K562 (cell line): ENCODE data around the gene HCFC1R1. TPM values are rescaled to one million over a fixed set of nuclear protein-coding genes. Genes with fewer than 3 reads are reported as not detected.

Source experiments
- ARID2 ChIP-seq: fragments of 450-650 bp; IDR thresholded peaks from 2 replicates; pipeline ENCODE4 v1.6.1; 2017; ENCODE audit warnings: antibody characterized with exemption, mild to moderate bottlenecking
- ATF1 ChIP-seq, 2 experiments: fragments of 450-650 bp in 1 of 2; IDR thresholded peaks; 2 replicates each; pipeline ENCODE4 v1.6.1; 2016; ENCODE audit warnings: missing compliant biosample characterization in 1 of 2, missing genetic modification characterization in 1 of 2
- CC2D1A ChIP-seq: fragments of 450-650 bp; IDR thresholded peaks from 2 replicates; pipeline ENCODE4 v1.6.1; 2017; ENCODE audit warnings: mild to moderate bottlenecking
- CSDE1 ChIP-seq, 2 experiments: fragments of 450-650 bp; IDR thresholded peaks; 2 replicates each; pipeline ENCODE4 v1.6.1; 2016; ENCODE audit warnings: mild to moderate bottlenecking in 1 of 2
- EP400 ChIP-seq: fragments of 450-650 bp; IDR thresholded peaks from 2 replicates; pipeline ENCODE4 v1.6.1; 2017; ENCODE audit warnings: antibody characterized with exemption, mild to moderate bottlenecking, moderate library complexity
- HES1 ChIP-seq: fragments of 450-650 bp; IDR thresholded peaks from 2 replicates; pipeline ENCODE4 v1.6.1; 2016; ENCODE audit warnings: low read depth, mild to moderate bottlenecking, moderate library complexity
- HNRNPUL1 ChIP-seq: fragments of 200-400 bp; formaldehyde crosslinking; IDR thresholded peaks from 2 replicates; pipeline ENCODE4 v1.6.1; 2017; ENCODE audit warnings: low read length
- HOXB6 ChIP-seq: fragments of 250-450 bp; sonication (Bioruptor Pico); IDR thresholded peaks from 2 replicates; pipeline ENCODE4 v1.5.1; 2022; ENCODE audit warnings: mild to moderate bottlenecking, borderline replicate concordance
- HSF4 ChIP-seq: fragments of 250-450 bp; sonication (Bioruptor Pico); IDR thresholded peaks from 2 replicates; pipeline ENCODE4 v2.1.2; 2022; ENCODE audit warnings: mild to moderate bottlenecking, moderate library complexity, borderline replicate concordance
- ID3 ChIP-seq, 2 experiments: fragments of 250-450 bp in 1 of 2; fragments of 450-650 bp in 1 of 2; sonication (Bioruptor Pico) in 1 of 2; IDR thresholded peaks; 2 replicates each; pipeline versions ENCODE4 v1.6.1 to v1.8.0; 2016 to 2021; ENCODE audit warnings: mild to moderate bottlenecking in 2 of 2, moderate library complexity in 2 of 2, missing compliant biosample characterization in 1 of 2, missing genetic modification characterization in 1 of 2
- LEF1 ChIP-seq: fragments of 450-650 bp; IDR thresholded peaks from 2 replicates; pipeline ENCODE4 v1.6.1; 2016; ENCODE audit warnings: mild to moderate bottlenecking
- MAFG ChIP-seq: fragments of 450-650 bp; conservative IDR thresholded peaks from 2 replicates; pipeline ENCODE4 v1.6.1; 2016; ENCODE audit warnings: missing genetic modification characterization, missing compliant biosample characterization
- MED1 ChIP-seq: sonication (generic); formaldehyde crosslinking; IDR thresholded peaks from 2 replicates; pipeline ENCODE4 v1.8.1; 2023; ENCODE audit warnings: missing genetic modification reagents, borderline replicate concordance
- MTF1 ChIP-seq: fragments of 250-450 bp; sonication (Bioruptor Pico); IDR thresholded peaks from 2 replicates; pipeline ENCODE4 v1.9.0; 2021; ENCODE audit warnings: moderate library complexity, mild to moderate bottlenecking, inconsistent platforms, borderline replicate concordance
- SAP30 ChIP-seq: fragments of 200-600 bp; sonication (generic); IDR thresholded peaks from 2 replicates; pipeline ENCODE4 v1.6.1; 2012; ENCODE audit warnings: borderline replicate concordance, low read depth, mild to moderate bottlenecking, moderate library complexity, low read length, control low read depth, inconsistent platforms; ENCODE audit not compliant: insufficient read depth, poor library complexity, severe bottlenecking
- STAT5A ChIP-seq: IDR thresholded peaks from 2 replicates; pipeline ENCODE4 v1.6.1; 2012; ENCODE audit warnings: low read length, inconsistent platforms, borderline replicate concordance
- SUPT5H ChIP-seq: fragments of 450-650 bp; IDR thresholded peaks from 2 replicates; pipeline ENCODE4 v1.6.1; 2016
- TAF15 ChIP-seq: fragments of 200-400 bp; formaldehyde crosslinking; IDR thresholded peaks from 2 replicates; pipeline ENCODE4 v1.6.1; 2017; ENCODE audit warnings: mild to moderate bottlenecking, low read depth, low read length, moderate library complexity
- TAL1 ChIP-seq: fragments of 450-650 bp; IDR thresholded peaks from 2 replicates; pipeline ENCODE4 v1.6.1; 2016; ENCODE audit warnings: mild to moderate bottlenecking
- ZNF124 ChIP-seq: sonication (generic); formaldehyde crosslinking; IDR thresholded peaks from 2 replicates; pipeline ENCODE4 v1.8.1; 2022; ENCODE audit warnings: missing genetic modification reagents
- ZNF263 ChIP-seq: sonication (generic); formaldehyde crosslinking; IDR thresholded peaks from 2 replicates; pipeline ENCODE4 v1.8.0; 2022; ENCODE audit warnings: mild to moderate bottlenecking, missing genetic modification reagents, borderline replicate concordance
- polyA plus RNA-seq, 8 experiments: library from polyadenylated mRNA; depleted of rRNA in 4 of 8; stranded (reverse) in 5 of 8; unstranded in 3 of 8; fragments of >200 nt; fragmentation: Nextera tagmentation in 2 of 8; fragmentation: Illumina TruSeq in 1 of 8; extraction: Ambion mirVana in 2 of 8; extraction: Trizol in 1 of 8; gene quantifications; 2 replicates each; pipeline versions ENCODE4 v1.2.1 to v1.2.3, GENCODE V29; 2011 to 2014; ENCODE audit warnings: inconsistent platforms in 1 of 8, missing spikeins in 1 of 8
- total RNA-seq, 7 experiments: library from RNA; depleted of rRNA in 6 of 7; stranded (reverse); fragments of >200 nt in 6 of 7; fragmentation: Illumina TruSeq in 2 of 7; extraction: Trizol in 2 of 7; gene quantifications; 2 replicates each; pipeline versions ENCODE4 v1.2.1 to v1.2.3, GENCODE V29; 2011 to 2021; ENCODE audit warnings: low replicate concordance in 1 of 7
- TF ChIP-seq, protein P1 (sequence below): IDR thresholded peaks from 2 replicates; pipeline ENCODE4 v1.6.1; 2012; ENCODE audit warnings: low read depth, low read length, improper control_type of control experiment, borderline replicate concordance
- TF ChIP-seq, protein P2 (sequence below): fragments of 450-650 bp; IDR thresholded peaks from 2 replicates; pipeline ENCODE4 v1.7.1; 2018; ENCODE audit warnings: mild to moderate bottlenecking, low read depth; ENCODE audit not compliant: partially characterized antibody

HCFC1R1 gene
- total and polyA plus RNA-seq, 9 of the 15 experiments (the other 6 are each of a cell fraction or from before 2014, with no cell fraction given): 2.2 to 29.0 (median 11.2) TPM

DNA sequence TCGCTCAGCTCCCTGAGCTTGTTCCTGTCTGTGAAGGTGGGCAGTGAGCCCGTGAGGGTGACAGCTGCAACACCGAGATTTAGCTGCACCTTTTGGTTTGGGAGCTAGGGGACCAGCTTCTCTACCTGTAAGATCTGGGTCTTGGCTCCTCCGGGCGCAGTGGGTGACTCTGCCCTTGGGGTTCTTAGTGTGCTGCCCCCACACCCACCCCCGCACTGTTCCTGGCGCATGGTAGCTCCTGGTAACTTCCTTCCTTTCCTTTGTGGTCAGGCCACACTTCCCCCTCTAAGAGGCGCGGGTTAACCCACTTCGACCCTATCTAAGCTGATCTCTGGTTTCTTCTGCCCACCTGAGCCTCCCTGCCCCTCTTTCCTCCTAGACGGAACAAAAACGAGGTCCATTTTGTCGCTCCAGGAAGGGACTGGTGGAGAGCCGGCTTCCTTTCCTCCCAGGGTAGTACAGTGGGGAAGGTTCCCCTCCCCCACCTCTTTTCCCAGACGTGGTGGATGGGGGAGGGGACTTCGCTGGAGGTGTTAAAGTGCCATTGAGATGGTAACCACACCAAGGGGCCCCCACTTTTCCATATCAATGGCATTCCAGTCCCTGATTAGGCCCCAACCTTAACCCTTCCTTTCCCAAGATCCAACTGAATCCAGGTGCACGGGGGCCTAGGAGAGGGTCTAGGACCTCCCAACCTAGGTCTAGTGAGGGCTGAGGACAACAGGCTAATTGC is 15.6 kb downstream of the HCFC1R1 start (continued):
- TF ChIP-seq ZNF124 (CRISPR knock-in tag): no peak
- no peak for TF ChIP-seq TAF15
- TF ChIP-seq, protein P1, sequence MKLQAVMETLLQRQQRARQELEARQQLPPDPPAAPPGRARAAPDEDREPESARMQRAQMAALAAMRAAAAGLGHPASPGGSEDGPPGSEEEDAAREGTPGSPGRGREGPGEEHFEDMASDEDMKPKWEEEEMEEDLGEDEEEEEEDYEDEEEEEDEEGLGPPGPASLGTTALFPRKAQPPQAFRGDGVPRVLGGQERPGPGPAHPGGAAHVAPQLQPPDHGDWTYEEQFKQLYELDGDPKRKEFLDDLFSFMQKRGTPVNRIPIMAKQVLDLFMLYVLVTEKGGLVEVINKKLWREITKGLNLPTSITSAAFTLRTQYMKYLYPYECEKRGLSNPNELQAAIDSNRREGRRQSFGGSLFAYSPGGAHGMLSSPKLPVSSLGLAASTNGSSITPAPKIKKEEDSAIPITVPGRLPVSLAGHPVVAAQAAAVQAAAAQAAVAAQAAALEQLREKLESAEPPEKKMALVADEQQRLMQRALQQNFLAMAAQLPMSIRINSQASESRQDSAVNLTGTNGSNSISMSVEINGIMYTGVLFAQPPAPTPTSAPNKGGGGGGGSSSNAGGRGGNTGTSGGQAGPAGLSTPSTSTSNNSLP: no peak
- TF ChIP-seq SUPT5H: peak; percentile 47; the same call in 1 of the 2 replicates
- TF ChIP-seq CSDE1 (IDR thresholded peaks at IDR 0.05): 0 out of 4 replicates have a peak, but pooled peaks of 1 of the 2 experiments have one; percentile 43
- TF ChIP-seq ATF1 (CRISPR knock-in tag; IDR thresholded peaks at IDR 0.05): no peak
- TF ChIP-seq ATF1 (tag; IDR thresholded peaks at IDR 0.05): peak; percentile 51; the same call in 1 of the 2 replicates
- TF ChIP-seq ZNF263 (CRISPR knock-in tag): no peak
- no peak; the same call in 1 of the 2 replicates for TF ChIP-seq HNRNPUL1
- no peak for TF ChIP-seq SAP30
- no peak for TF ChIP-seq MED1
- TF ChIP-seq LEF1: peak; percentile 93
- peak; percentile 70 for TF ChIP-seq EP400
- no peak for TF ChIP-seq STAT5A
- no peak for TF ChIP-seq MTF1 (CRISPR knock-in tag)
- no peak for TF ChIP-seq ARID2
- peak; percentile 34; the same call in 1 of the 2 replicates for TF ChIP-seq HES1
- TF ChIP-seq HOXB6 (CRISPR knock-in tag): no peak
- no peak for TF ChIP-seq MAFG (tag)
- TF ChIP-seq CC2D1A: no peak
- no peak for TF ChIP-seq HSF4
- no peak for TF ChIP-seq ID3 (CRISPR knock-in tag; IDR thresholded peaks at IDR 0.05)
- no peak for TF ChIP-seq ID3 (tag; IDR thresholded peaks at IDR 0.05)
- TF ChIP-seq, protein P2, sequence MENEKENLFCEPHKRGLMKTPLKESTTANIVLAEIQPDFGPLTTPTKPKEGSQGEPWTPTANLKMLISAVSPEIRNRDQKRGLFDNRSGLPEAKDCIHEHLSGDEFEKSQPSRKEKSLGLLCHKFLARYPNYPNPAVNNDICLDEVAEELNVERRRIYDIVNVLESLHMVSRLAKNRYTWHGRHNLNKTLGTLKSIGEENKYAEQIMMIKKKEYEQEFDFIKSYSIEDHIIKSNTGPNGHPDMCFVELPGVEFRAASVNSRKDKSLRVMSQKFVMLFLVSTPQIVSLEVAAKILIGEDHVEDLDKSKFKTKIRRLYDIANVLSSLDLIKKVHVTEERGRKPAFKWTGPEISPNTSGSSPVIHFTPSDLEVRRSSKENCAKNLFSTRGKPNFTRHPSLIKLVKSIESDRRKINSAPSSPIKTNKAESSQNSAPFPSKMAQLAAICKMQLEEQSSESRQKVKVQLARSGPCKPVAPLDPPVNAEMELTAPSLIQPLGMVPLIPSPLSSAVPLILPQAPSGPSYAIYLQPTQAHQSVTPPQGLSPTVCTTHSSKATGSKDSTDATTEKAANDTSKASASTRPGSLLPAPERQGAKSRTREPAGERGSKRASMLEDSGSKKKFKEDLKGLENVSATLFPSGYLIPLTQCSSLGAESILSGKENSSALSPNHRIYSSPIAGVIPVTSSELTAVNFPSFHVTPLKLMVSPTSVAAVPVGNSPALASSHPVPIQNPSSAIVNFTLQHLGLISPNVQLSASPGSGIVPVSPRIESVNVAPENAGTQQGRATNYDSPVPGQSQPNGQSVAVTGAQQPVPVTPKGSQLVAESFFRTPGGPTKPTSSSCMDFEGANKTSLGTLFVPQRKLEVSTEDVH: peak; percentile 38
- 0 out of 2 replicates have a peak, but pooled peaks have one; percentile 5 for TF ChIP-seq TAL1
